Sigmoid colon (tissue), 7 donors: ENCODE data around the gene PUSL1. TPM values are rescaled to one million over a fixed set of nuclear protein-coding genes. Genes with fewer than 3 reads are reported as not detected.
A peak's percentile ranks its signal among the peaks of the same experiment; 100 is the strongest.

Source experiments
- DNase-seq: peaks from one replicate; pipeline ENCODE4 v3.0.0-alpha.2; 2019
- H3K27ac ChIP-seq, 4 donors: fragments of 200-600 bp; sonication (generic); one replicate each; pipeline ENCODE4 v1.5.1; 2016 to 2019; ENCODE audit warnings: mild to moderate bottlenecking in 1 of 4
- H3K27me3 ChIP-seq, 3 donors: fragments of 200-600 bp; sonication (generic); one replicate each; pipeline ENCODE4 v1.5.1; 2019; ENCODE audit warnings: mild to moderate bottlenecking in 1 of 3
- H3K36me3 ChIP-seq, 4 donors: fragments of 200-600 bp; sonication (generic); one replicate each; pipeline ENCODE4 v1.5.1; 2016 to 2019
- H3K4me1 ChIP-seq, 4 donors: fragments of 200-600 bp; sonication (generic); one replicate each; pipeline ENCODE4 v1.5.1; 2017 to 2019
- H3K4me3 ChIP-seq, 4 donors: fragments of 200-600 bp; sonication (generic); one replicate each; pipeline ENCODE4 v1.5.1; 2017 to 2019; ENCODE audit warnings: mild to moderate bottlenecking in 2 of 4, moderate library complexity in 1 of 4
- H3K9me3 ChIP-seq, 4 donors: fragments of 200-600 bp in 3 of 4; sonication (generic) in 3 of 4; one replicate each; pipeline versions ENCODE4 v1.5.1 to v1.6.1; 2013 to 2019
- EP300 ChIP-seq, 4 donors: sonication (generic); formaldehyde crosslinking; IDR thresholded peaks; one replicate each; pipeline ENCODE4 v1.6.1; 2017; ENCODE audit warnings: antibody characterized with exemption in 4 of 4
- POLR2A ChIP-seq, 2 donors: fragments of 450-650 bp; IDR thresholded peaks; one replicate each; pipeline ENCODE4 v1.6.1; 2016; ENCODE audit warnings: antibody characterized with exemption in 2 of 2, mild to moderate bottlenecking in 2 of 2, moderate library complexity in 2 of 2
- POLR2AphosphoS5 ChIP-seq, 4 donors: sonication (generic); formaldehyde crosslinking; IDR thresholded peaks; one replicate each; pipeline ENCODE4 v1.6.1; 2017; ENCODE audit warnings: antibody characterized with exemption in 4 of 4
- WGBS, 2 donors: extraction: QIAGEN DNeasy Blood & Tissue Kit; methylation state at CpG; one replicate each; pipeline ENCODE4 v1.1.7; 2013; 5-methylcytosine and 5-hydroxymethylcytosine counted together
- intact Hi-C: fragments of 100-400 bp; cut with DNase I; formaldehyde crosslinking; loops from one replicate; pipeline ENCODE4 v1.15.1; 2023
- polyA plus RNA-seq, 3 donors: library from polyadenylated mRNA; stranded (reverse); fragments of 200-250 nt; gene quantifications; one replicate each; pipeline ENCODE4 v1.2.3, GENCODE V29; 2013
- total RNA-seq, 4 donors: library from RNA; depleted of rRNA; stranded (reverse); fragments of >200 nt; gene quantifications; one replicate each; pipeline ENCODE4 v1.1.0, GENCODE V29; 2016
- TF ChIP-seq, protein P1 (sequence below), 4 experiments: fragments of 450-650 bp in 3 of 4; fragments of 200-600 bp in 1 of 4; IDR thresholded peaks; one replicate each; pipeline ENCODE4 v1.5.1; 2016 to 2019; ENCODE audit warnings: antibody characterized with exemption in 4 of 4, mild to moderate bottlenecking in 3 of 4, moderate library complexity in 2 of 4
- donor health status: healthy with polysubstance abuse.
- donor health status: Bipolar disorder and iron deficiency.
- donor health status: healthy.

PUSL1 gene
- total and polyA plus RNA-seq, 7 donors: 12.6 to 24.0 (median 18.9) TPM

- DNase-seq: peak; percentile 79
- TF ChIP-seq POLR2AphosphoS5 (IDR thresholded peaks at IDR 0.05): no peak
- no peak for TF ChIP-seq POLR2A (IDR thresholded peaks at IDR 0.05)
- no peak for TF ChIP-seq EP300 (IDR thresholded peaks at IDR 0.05)
- TF ChIP-seq, protein P1, sequence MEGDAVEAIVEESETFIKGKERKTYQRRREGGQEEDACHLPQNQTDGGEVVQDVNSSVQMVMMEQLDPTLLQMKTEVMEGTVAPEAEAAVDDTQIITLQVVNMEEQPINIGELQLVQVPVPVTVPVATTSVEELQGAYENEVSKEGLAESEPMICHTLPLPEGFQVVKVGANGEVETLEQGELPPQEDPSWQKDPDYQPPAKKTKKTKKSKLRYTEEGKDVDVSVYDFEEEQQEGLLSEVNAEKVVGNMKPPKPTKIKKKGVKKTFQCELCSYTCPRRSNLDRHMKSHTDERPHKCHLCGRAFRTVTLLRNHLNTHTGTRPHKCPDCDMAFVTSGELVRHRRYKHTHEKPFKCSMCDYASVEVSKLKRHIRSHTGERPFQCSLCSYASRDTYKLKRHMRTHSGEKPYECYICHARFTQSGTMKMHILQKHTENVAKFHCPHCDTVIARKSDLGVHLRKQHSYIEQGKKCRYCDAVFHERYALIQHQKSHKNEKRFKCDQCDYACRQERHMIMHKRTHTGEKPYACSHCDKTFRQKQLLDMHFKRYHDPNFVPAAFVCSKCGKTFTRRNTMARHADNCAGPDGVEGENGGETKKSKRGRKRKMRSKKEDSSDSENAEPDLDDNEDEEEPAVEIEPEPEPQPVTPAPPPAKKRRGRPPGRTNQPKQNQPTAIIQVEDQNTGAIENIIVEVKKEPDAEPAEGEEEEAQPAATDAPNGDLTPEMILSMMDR (IDR thresholded peaks at IDR 0.05): no peak
- H3K4me3 ChIP-seq: peak overlapping the region; percentile 87 to 100 (median 98)
- WGBS, 2 donors: 13 to 60% methylated on average over 16 of the region's 16 CpGs
- H3K27me3 ChIP-seq: no peaks in the 10 kb centered on the region
- intact Hi-C loops: loop anchor here (2.0 kb wide), 1 partner anchor 23 kb away; the partner anchor contains the start of gene DVL1
- H3K4me1 ChIP-seq: peaks cover 3 to 53% (median 46%) of the 10 kb centered on the region in 4 donors
- no peaks in the 10 kb centered on the region for H3K9me3 ChIP-seq
- H3K36me3 ChIP-seq: peaks cover under 1 to 36% (median 13%) of the 10 kb centered on the region in 4 donors
- H3K27ac ChIP-seq: peak overlapping the region; percentile 90 to 94 (median 92)
These were observed 17.1 kb downstream of the PUSL1 start for GRCh38 chr1:1325288-1326074.

- peak overlapping the region in 1 of 4 donors; percentile 100 for H3K4me3 ChIP-seq
- 46 to 64% methylated on average over 8 of the region's 8 CpGs for WGBS, 2 donors
- H3K27me3 ChIP-seq: no peaks in the 10 kb centered on the region
- peaks cover 3 to 52% (median 45%) of the 10 kb centered on the region in 4 donors for H3K4me1 ChIP-seq
- H3K36me3 ChIP-seq: peaks cover 0 to 31% (median 13%) of the 10 kb centered on the region in 4 donors
- H3K27ac ChIP-seq: peak overlapping the region in 1 of 4 donors; percentile 90
- no peak for DNase-seq
- no peaks in the 10 kb centered on the region for H3K9me3 ChIP-seq
- intact Hi-C loops: no loop called here
- TF ChIP-seq, protein P1 (IDR thresholded peaks at IDR 0.05): no peak
- no peak for TF ChIP-seq POLR2AphosphoS5 (IDR thresholded peaks at IDR 0.05)
- TF ChIP-seq EP300 (IDR thresholded peaks at IDR 0.05): no peak
- no peak for TF ChIP-seq POLR2A (IDR thresholded peaks at IDR 0.05)
These were observed 17.7 kb downstream of the PUSL1 start for GRCh38 chr1:1326075-1326605.

- peaks cover 3 to 41% (median 34%) of the 10 kb centered on the region in 4 donors for H3K4me1 ChIP-seq
- 92 to 93% methylated on average over 40 of the region's 40 CpGs for WGBS, 2 donors
These were observed 18.9 kb downstream of the PUSL1 start for GRCh38 chr1:1327291-1327690.

GRCh38 chr1:1328254-1328653, 19.9 kb downstream of the PUSL1 start:
- no peak for DNase-seq
- no peak overlapping the region for H3K27ac ChIP-seq
- 85 to 87% methylated on average over 15 of the region's 15 CpGs for WGBS, 2 donors
- H3K4me1 ChIP-seq: peaks cover 0 to 33% (median 24%) of the 10 kb centered on the region in 4 donors
- no peak for TF ChIP-seq EP300 (IDR thresholded peaks at IDR 0.05)
- no peak overlapping the region for H3K4me3 ChIP-seq
- no peaks in the 10 kb centered on the region for H3K9me3 ChIP-seq
- intact Hi-C loops: no loop called here
- no peaks in the 10 kb centered on the region for H3K27me3 ChIP-seq
- peaks cover 0 to 24% (median 13%) of the 10 kb centered on the region in 4 donors for H3K36me3 ChIP-seq

More at GRCh38 chr1:1327291-1327690, 18.9 kb downstream of the PUSL1 start:
- Histone ChIP-seq H3K27ac (no peak overlapping the region), H3K9me3 (no peaks in the 10 kb centered on the region), H3K27me3 (no peaks in the 10 kb centered on the region), H3K36me3 (peaks cover 0 to 24% (median 13%) of the 10 kb centered on the region in 4 donors), H3K4me3 (no peak overlapping the region)
- no peak for DNase-seq
- TF ChIP-seq POLR2AphosphoS5 (IDR thresholded peaks at IDR 0.05): no peak
- intact Hi-C loops: no loop called here

DNA sequence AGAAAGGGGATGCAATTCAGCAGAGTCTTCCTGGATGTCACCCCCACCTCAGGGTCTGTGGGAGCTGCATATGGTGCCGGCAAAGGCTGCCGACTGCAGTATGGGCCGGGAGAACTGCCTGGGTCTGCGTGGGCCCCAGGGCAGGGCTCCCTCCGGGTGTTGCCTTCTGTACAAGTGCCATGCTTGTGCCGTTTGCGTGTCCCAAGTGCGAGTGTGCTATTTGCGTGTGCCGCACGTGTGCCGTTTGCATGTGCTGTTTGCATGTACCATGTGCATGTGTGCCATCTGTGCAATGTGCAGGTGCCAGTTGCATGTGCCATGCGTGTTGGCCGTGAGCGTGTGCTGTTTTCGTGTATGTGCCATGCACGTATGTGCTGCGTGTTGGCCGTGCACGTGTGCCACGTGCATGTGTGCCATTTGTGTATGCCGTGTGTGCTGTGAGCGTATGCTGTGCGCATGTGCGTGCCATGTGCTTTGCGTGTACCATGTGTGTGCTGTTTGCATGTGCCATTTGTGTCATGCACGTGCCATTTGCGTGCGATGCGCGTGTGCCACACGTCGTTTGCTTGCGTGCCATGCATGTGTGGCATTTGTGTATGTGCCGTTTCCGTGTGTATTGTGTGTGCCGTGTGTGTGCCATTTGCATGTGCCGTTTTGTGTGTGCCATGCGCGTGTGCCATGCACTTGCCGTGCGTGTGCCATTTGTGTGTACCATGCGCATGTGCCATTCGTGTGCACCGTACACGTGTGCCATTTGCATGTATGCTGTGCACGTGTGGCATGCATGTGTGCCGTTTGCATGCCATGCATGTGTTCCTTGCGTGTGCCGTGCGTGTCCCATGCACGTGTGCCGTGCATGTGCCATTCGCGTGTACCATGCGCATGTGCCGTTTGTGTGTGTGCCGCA, 21.2 kb downstream of the PUSL1 start:
- TF ChIP-seq POLR2AphosphoS5 (IDR thresholded peaks at IDR 0.05) (peak in 1 of 4 donors; percentile 7), POLR2A (IDR thresholded peaks at IDR 0.05) (no peak)
- DNase-seq: no peak
- Histone ChIP-seq H3K27me3 (no peaks in the 10 kb centered on the region), H3K4me1 (peaks cover 0 to 25% (median 20%) of the 10 kb centered on the region in 4 donors), H3K4me3 (no peak overlapping the region), H3K9me3 (no peaks in the 10 kb centered on the region), H3K36me3 (peaks cover 0 to 24% (median 13%) of the 10 kb centered on the region in 4 donors), H3K27ac (no peak overlapping the region)
- intact Hi-C loops: no loop called here
- WGBS, 2 donors: 88 to 94% methylated on average over 58 of the region's 58 CpGs
